Activated naive CD4-positive, alpha-beta T cell treated with anti-CD3 and anti-CD28 coated beads, Interleukin-2, amount 50 U/mL, for 16 hours (primary cell): ENCODE measurements around the gene NODAL.

Source experiments
- DNase-seq: peaks from one replicate; pipeline ENCODE4 v3.0.0-alpha.2; 2020

The NODAL gene

DNA sequence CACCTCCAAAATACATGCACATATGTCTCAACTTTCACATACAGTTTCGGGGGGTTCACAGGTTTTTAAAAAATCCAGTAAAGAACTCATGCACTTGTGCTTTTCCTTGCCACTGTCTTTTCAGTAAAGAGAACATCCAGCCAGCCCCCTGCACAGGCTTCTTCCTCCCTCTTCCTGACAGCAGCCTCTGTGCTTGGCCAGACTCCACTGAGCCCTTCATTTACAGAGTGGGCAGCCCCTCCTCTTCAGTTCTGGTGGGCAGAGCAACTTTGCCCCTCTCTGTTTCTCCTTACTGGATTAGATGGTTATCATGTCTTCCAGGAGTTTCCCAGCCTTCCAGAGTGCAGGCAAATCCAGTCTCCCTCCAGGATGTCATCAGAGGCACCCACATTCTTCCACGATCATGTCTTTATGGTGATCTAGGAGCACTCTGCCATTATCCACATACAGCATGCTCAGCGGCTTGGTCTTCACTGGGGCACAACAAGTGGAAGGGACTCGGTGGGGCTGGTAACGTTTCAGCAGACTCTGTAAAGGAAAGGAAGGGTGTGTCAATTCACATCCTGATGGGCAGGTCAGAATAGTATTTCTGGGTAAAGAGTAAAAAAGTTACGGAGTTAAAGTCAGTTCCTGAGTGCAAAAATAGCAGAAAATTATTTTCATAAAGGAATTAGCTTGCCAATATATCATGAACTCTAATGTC, 8.8 kb downstream of the NODAL start:
- no peak for DNase-seq

DNA sequence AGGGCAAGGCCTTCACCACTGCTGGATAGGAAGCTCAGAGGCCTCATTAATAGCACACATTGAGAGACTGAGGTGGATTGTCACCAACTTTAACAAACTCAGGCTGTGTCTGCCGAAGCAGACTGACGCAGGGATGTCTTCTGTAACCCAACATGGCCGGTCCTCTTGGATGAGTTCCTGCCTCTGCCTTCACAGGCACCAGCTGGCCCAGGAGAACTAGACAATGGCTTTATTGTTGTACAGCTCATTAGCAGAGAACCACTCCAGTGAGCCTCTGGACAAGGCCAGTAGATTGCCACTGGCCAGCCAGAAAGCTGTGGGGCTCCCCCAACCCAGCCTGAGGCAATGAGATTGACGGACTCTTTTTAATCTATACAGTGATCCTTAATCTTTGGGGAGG, 9.4 kb downstream of the NODAL start:
- no peak for DNase-seq

DNA sequence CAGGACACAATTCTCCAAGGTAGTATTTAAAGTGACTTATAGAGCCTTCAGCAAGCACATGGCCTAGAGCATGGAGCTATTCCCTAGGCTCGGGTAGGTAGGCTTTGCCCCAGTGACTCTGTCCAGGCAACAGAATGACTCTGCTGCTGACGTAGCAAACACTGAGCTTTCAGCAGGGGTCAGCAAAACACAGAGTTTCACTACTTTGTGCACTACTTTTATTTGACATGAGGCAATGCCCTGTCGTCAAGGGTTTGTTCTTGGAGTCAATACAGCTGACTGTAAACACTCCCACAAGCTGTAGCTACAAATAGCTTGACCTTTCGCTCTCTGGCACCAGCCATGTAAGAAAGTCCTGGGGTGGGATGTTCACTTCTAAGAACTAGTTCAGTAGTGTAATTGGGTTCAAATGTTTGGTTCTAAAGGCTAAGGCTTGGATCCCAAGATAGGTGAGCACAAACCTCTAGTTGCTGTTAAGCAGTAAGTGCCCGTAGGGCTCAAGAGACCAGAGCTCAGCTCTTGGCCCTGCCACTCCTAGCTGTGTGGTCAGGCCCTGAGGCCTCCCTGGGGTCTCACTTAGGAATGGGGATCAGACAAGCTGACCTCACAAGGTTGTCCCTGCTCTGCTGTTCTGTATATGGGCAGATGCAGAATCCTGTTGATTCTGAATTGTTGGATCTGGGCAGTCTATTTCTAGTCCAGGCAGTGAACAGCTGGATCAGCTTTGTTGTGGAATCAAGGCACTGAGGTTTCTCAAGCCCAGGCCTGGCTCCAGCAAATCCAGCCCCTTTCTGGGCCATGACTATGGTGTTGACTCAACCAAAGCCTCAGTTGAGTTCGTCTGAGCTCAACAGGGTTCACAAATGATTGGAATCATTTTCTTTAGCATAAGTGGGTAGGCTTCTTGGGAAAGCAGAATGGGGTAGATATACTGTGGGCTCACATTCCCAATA, 10.7 kb downstream of the NODAL start:
- DNase-seq: no peak

DNA sequence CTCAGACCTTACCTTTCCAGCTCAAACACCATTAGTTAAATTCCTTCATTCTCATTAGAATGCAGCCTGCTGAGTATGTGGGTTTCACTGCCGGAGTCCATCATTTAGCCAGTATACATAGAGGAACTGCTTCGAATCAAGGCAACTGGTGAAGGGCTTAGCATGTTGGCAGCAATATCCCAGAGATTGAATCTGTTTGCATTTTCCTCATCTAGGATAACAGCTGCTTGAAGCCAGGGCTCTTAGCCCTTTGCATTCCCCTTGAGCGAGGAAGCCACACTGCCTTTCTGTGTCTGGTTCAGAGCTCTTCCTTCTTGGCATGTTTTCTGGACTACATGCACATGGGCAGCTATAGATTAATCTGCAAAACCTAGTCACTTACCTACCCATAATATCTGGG, 14.7 kb downstream of the NODAL start:
- DNase-seq: no peak

- DNase-seq: no peak
These were observed 16.4 kb downstream of the NODAL start for GRCh38 chr10:70425096-70425495.

GRCh38 chr10:70424320-70424719, 17.2 kb downstream of the NODAL start:
- DNase-seq: no peak

- DNase-seq: no peak
These were observed 22.8 kb downstream of the NODAL start for GRCh38 chr10:70418713-70419112.

DNA sequence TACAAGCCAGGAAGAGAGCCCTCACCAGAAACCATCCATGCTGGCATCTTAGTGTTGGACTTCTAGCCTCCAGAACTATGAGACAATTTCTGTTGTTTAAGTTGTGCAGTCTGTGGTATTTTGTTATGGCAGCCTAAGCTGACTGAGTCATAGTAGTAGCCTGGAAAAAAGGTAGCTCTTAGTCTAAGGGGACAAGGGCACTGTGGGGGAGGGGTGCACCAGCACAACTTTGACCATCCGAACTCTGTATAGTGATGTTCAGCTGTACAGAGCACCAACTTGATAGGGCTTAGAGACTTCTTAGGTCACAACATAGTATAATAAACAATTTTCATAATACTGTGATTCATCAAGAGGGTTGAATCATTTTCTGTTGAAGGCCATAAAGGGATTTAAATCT, 23.3 kb downstream of the NODAL start:
- DNase-seq: no peak

DNA sequence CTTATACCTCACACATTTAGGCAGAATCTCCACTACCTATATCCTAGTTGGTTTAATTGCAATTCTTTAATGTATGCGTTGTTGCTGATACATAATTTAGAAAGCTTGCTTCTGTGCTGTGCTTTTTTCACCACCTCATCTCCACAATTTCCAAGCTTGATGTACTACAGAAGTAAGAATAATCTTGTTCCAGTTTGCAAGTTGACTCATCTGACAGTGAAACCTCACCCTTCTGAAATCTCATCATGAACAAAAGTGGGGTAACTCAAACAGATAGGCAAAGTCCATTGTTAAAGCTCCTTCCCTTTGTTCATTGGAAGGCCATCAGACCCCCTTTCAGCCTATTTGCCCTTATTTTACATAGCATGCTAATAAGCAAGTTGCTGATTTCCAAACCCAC, 23.9 kb downstream of the NODAL start:
- DNase-seq: no peak

GRCh38 chr10:70412356-70412755, 29.1 kb downstream of the NODAL start:
- no peak for DNase-seq

DNA sequence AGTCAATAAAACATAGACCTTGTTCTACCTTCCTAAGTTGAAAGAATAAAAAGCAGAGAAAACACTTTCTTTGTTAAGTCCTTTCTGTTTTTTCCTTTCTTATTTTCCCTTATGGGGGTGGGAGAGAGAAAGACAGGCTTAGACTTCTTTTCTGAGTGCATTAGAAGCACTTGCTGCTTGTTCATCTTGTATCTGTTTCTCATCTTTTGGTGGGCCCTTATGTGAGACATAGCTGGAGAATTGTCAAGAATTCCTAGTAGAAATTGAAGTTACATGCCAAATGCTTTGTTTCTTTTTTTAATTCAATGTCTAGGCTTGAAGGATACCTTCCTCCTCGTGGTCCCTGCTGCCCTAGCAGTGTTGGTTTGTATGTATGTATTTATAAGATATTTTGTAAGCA, 30.9 kb downstream of the NODAL start:
- DNase-seq: no peak

DNA sequence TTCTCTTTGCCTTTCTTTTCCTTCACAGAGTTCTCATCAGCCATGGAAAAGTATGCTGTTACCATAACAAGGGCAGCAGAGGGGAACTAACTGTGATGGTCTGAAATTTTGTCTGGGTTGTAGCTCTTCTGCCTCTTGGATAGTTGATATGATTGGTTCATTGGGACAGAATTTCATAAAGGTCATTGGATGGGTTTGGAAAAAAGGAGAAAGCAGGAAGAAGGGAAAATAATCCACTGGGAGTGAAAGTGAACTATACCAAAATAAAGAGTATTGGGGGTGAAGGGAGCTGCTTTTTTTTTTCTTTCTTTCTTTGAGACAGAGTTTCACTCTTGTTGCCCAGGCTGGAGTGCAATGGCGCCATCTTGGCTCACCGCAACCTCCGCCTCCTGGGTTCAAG, 31.7 kb downstream of the NODAL start:
- DNase-seq: no peak

DNA sequence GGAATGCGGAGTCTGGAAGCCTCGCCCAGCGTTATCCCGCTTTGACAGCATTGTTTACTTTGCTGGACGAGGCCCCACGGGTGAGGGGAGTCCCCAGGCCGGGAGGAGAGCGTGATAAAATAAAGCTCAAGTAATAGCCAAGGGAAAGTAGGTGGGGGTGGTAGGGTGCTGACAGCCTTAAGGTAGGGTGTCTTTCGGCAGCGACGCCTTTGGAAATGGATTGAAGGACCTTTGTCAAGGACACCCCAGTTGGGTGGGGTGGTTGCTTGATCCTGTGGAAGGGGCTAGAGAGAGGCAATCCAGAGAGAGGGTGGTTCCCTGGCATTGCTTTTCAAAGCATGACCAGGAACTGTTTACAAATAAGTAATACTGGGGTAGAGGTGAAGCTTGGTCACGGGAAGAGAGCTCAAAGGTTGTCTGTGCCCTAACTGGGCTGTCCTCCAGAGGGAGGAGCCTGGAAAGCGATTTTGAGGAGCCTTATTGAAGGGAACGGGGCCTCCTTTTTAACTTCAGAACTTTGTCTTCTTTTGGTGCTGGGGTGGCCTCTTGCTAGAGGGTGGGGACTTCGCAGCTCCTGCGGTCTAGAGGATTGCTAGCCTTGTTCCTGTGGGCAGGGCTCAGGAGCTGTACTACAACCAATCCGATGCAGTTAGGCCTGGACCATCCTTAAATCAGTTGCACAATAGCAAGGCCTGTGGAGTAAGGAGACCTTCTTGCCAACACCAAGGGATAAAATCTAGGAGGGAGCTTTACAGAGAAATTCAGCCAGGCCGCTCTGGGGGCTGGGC, 36.2 kb downstream of the NODAL start:
- DNase-seq: no peak

DNA sequence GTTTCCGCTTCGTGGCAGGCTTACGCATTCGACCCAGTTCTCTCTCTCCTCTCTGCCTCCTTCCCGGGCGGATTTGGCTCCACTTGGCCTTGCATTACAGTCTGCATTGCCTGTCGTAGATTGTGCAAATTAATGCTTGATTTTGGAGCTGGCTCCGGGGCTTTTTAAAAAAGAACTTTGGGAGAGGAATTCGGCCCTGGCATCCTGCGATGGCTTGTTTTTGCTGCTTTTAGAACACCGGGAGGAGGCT, 36.8 kb downstream of the NODAL start:
- no peak for DNase-seq

- DNase-seq: peak; percentile 97
These were observed 37.3 kb downstream of the NODAL start, which contains the start of gene EIF4EBP2 for GRCh38 chr10:70404036-70404786. Gene EIF4EBP2 (plus strand): TSS chr10:70404145. CDS start chr10:70404402, 257 bp downstream.

- DNase-seq: no peak
These were observed 37.9 kb downstream of the NODAL start for GRCh38 chr10:70403483-70404035.

DNA sequence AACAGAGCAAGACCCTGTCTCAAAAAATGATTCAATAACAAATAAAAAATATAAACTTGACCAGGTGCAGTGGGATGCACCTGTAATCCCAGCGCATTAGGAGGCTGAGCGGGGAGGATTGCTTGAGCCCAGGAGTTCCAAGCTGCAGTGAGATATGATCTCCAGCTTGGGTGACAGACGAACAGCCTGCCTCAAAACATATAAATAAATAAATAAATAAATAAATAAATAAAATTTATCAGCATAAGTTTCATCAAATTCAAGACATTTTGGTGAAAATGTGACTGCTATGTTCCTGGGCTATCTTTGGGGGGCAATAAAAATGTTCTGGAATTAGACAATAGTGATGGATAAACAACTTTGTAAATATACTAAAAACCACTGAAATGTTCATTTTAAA, 42.3 kb downstream of the NODAL start:
- DNase-seq: no peak

GRCh38 chr10:70396140-70396539, 45.3 kb downstream of the NODAL start:
- no peak for DNase-seq

- DNase-seq: no peak
These were observed 49.8 kb downstream of the NODAL start for GRCh38 chr10:70391654-70392053.
